ENCODE measurements around the gene ZCCHC24. TPM values are rescaled to one million over a fixed set of nuclear protein-coding genes. Genes with fewer than 3 reads are reported as not detected.
A peak's percentile ranks its signal among the peaks of the same experiment; 100 is the strongest.
"Not testable (repeated sequence)": the region's sequence is repeated elsewhere in the genome, so short reads cannot be mapped to it uniquely, and the experiment has no call there.

ZCCHC24 gene
- total RNA-seq, 4 donors from 2014 or later = 47.1 to 73.6 (median 55.5) TPM

GRCh38 chr10:79452174-79452611, 6.8 kb upstream of the ZCCHC24 start:
- TF ChIP-seq, protein P1, sequence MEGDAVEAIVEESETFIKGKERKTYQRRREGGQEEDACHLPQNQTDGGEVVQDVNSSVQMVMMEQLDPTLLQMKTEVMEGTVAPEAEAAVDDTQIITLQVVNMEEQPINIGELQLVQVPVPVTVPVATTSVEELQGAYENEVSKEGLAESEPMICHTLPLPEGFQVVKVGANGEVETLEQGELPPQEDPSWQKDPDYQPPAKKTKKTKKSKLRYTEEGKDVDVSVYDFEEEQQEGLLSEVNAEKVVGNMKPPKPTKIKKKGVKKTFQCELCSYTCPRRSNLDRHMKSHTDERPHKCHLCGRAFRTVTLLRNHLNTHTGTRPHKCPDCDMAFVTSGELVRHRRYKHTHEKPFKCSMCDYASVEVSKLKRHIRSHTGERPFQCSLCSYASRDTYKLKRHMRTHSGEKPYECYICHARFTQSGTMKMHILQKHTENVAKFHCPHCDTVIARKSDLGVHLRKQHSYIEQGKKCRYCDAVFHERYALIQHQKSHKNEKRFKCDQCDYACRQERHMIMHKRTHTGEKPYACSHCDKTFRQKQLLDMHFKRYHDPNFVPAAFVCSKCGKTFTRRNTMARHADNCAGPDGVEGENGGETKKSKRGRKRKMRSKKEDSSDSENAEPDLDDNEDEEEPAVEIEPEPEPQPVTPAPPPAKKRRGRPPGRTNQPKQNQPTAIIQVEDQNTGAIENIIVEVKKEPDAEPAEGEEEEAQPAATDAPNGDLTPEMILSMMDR (IDR thresholded peaks at IDR 0.05) = no peak
- DNase-seq (ENCODE audit: low spot score) (no peak), ATAC-seq (ENCODE audit: low FRiP score) (peak; percentile 39)

GRCh38 chr10:79451046-79451699, 5.7 kb upstream of the ZCCHC24 start:
- ATAC-seq (ENCODE audit: low FRiP score) (no peak), DNase-seq (ENCODE audit: low spot score) (no peak)
- TF ChIP-seq, protein P1 (IDR thresholded peaks at IDR 0.05) = no peak

GRCh38 chr10:79449181-79450146, 4.0 kb upstream of the ZCCHC24 start:
- ATAC-seq (ENCODE audit: low FRiP score) (no peak), DNase-seq (ENCODE audit: low spot score) (no peak)
- TF ChIP-seq, protein P1 (IDR thresholded peaks at IDR 0.05) = no peak

DNA sequence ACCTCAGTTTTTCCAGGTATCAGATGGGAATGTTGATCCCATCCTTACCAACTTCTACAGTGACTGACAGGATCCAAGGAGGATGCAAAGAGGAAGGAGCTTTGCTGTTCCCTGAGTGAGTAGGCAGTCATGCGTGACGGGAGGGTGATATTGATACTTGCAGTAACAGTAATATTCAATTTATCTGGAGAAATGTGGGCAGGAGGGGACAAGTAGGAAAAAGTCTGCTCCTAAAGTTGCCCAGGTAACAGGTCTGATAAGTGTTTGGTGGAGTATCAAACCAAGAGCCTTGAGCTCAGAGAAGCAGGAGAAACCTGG, 3.3 kb upstream of the ZCCHC24 start:
- TF ChIP-seq, protein P1 (IDR thresholded peaks at IDR 0.05) = no peak
- DNase-seq (ENCODE audit: low spot score) = no peak
- ATAC-seq (ENCODE audit: low FRiP score) = no peak

- ATAC-seq (ENCODE audit: low FRiP score) = no peak
- TF ChIP-seq, protein P1 (IDR thresholded peaks at IDR 0.05) = no peak
- no peak for DNase-seq (ENCODE audit: low spot score)
These were observed 2.7 kb upstream of the ZCCHC24 start for GRCh38 chr10:79447911-79448731.

DNA sequence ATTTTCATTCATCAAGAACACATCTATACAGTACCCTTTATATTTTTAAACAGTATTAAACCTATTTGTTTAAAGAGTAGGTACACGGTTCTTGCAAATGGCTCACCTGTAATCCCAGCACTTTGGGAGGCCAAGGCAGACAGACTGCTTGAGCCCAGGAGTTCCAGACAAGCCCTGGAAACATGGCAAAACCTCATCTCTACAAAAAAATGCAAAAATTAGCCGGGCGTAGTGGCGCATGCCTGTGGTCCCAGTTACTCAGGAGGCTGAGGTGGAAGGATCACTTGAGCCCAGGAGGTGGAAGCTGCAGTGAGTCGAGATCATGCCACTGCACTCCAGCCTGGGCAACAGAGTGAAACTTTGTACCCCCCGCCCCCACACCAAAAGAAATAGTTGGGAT, 1.8 kb upstream of the ZCCHC24 start:
- not testable (repeated sequence) for DNase-seq (ENCODE audit: low spot score); ATAC-seq (ENCODE audit: low FRiP score)

DNA sequence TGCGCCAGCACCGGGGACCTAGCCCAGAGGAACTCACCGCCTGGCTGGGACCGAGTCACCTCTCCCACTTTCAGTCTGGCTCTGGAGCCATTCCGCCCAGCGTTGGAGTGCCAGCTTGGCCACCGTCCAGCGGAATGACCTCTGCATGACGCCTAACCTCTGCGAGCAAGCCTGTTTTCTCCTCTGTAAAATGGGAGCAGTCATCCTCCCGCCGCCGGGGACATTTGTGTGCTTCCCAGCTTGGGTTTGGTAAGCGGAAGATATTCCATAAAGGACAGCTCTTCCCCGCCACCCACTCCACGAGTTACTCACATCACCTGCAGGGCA, 1.3 kb upstream of the ZCCHC24 start:
- TF ChIP-seq, protein P1 (IDR thresholded peaks at IDR 0.05) = no peak
- no peak for DNase-seq (ENCODE audit: low spot score)
- no peak for ATAC-seq (ENCODE audit: low FRiP score)

Measured in omental fat pad (tissue), 4 donors.